Erythroblast (primary cell): ENCODE data around the gene GTF3C1.

Experiments used
- DNase-seq, 2 experiments: peaks; one replicate each; lab custom pipeline; 2025; lab: John Stamatoyannopoulos, UW
- GATA1 ChIP-seq: IDR thresholded peaks from 2 replicates; pipeline ENCODE4 v1.6.1; 2011; ENCODE audit warnings: low read depth, mild to moderate bottlenecking, control low read depth, low read length, moderate library complexity
- POLR2A ChIP-seq: IDR thresholded peaks from 2 replicates; pipeline ENCODE4 v1.6.1; 2011; ENCODE audit warnings: mild to moderate bottlenecking, low read length

Gene GTF3C1

DNA sequence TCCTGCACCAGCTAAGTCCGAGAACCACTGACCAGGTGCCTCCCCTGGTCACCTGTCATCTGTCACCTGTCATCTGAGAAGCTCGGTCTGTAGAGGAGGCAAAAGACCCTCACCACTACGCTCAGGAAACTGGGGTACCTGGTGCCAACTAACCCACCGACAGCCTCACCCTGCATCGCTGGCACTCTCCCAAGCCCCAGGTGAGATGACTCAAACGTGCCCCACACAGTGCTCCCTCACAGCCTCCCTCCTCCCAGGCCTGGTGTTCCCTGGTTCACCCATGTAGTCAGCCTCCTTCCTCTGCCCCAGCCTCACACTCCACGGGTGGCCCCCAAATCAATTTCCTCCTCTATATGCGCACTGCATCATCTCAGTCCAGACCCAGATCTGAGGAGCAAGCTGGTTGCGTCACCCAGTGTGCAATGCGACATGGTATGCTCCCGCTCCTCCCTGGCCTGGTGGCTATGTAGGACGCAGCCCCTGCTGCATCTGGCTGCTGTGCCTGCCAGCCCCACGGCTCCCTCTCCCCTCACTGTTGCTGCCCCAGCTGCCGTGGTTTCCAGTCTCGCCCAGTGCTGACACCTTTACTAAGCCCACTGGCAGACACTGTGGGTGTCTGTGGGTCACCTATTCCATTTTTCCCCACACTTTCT is 68.3 kb downstream of the GTF3C1 start:
- no peak for DNase-seq
- TF ChIP-seq GATA1 (no peak), POLR2A (no peak)

DNA sequence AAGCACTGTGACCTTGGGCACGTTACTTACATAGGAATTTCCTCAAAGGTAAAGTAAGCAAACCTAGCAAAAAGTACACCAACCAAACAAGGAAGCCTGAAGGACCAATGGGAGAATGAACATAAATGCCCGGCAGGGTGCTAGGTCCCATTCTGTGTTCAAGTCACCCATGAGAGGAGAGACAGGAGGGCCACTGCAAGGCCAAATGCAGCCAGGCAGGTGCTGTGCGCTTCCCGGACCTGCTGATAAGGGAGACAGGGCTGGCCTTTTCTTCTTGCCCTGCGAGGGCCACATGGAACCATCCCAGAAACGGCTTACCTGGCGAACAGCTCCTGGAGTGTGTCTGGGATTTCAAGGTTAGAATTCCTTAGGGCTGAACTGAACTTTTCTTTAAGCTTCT is 69.0 kb downstream of the GTF3C1 start:
- TF ChIP-seq GATA1: no peak
- TF ChIP-seq POLR2A: no peak
- no peak for DNase-seq

GRCh38 chr16:27476240-27476639 is 73.5 kb downstream of the GTF3C1 start:
- TF ChIP-seq GATA1 (no peak), POLR2A (no peak)
- no peak for DNase-seq

GRCh38 chr16:27475561-27475960 is 74.2 kb downstream of the GTF3C1 start:
- TF ChIP-seq POLR2A (no peak), GATA1 (no peak)
- no peak for DNase-seq

DNA sequence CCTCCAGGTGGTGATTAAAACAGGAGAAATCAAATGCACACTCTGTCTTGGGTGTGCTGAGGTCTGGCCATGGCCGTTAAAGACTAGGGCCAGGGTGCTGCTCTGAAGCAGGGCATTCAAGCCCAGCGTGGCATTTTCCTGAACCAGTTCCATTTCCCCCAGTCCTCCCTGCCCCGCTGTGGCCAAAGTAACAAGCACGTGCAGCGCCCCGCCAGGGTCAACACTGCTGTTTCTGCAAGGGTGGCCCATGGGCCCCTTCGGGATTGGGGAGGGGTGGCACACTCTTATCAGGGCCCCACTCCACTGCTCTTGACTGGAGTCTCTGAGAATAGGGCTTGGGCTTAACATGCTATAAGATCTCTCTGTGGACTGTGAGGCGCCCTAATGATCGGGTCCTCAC is 74.8 kb downstream of the GTF3C1 start:
- DNase-seq: no peak
- TF ChIP-seq POLR2A (no peak), GATA1 (no peak)

- no peak for DNase-seq
- TF ChIP-seq GATA1 (no peak), POLR2A (no peak)
Observed at GRCh38 chr16:27474041-27474440, 75.7 kb downstream of the GTF3C1 start.

DNA sequence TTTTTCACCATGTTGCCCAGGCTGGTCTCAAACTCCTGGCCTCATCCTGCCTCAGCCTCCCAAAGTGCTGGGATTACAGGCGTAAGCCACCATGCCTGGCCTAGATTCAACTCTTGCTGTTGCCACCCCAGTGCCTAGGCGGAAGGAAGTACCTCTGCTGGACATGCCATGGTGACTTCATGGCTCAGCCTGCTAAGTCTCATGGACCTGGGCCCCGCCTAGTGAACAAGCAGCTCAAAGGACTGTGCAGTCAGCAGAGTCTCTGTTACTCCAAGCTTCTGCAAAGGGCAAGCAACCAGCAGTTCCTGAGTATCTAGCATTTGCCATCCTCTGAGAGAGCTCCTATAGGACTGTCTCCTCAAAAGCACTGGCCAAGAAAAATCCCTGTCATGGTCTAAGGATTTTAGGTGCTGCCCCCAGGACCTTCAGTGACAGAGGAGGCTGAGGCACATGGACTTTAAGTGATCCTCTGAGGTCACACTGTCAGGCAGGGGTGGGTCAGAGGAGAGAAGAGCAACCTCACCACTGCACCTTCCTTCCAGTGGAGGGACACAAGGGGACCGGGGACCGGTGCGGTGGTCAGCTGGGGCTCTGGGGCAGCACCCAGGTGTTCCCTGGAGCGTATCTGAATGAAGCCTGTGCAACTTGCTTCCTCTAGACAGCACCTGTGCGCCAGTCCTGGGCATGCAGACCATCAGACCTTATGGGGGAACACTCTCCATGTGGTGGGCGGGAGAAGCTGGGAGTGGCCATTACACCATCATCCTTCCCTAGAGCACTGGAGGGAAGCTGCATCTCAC is 76.4 kb downstream of the GTF3C1 start:
- TF ChIP-seq POLR2A (no peak), GATA1 (no peak)
- no peak for DNase-seq

- no peak for DNase-seq
- no peak for TF ChIP-seq POLR2A
- no peak for TF ChIP-seq GATA1
Observed at GRCh38 chr16:27472091-27473020, 77.4 kb downstream of the GTF3C1 start.

DNA sequence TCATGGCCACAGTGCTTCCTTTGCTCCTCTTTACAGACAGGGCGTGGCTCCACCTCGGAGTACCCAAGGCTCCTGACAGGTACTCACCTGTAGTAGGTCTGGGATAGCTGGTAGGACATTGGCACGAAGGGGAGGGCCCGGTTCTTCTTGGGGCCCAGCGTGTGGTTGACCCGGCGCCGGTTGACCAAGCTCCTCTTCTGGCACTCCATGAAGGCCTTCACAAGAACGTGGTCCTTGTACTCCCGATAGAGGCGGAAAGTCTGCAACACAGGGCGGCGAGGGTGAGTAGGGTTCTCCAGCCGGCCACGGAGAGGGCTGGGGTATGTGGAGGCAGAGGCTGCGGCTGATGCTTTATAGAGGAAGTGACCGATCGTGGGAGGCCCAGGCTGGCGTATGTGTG is 78.1 kb downstream of the GTF3C1 start:
- DNase-seq: no peak

DNA sequence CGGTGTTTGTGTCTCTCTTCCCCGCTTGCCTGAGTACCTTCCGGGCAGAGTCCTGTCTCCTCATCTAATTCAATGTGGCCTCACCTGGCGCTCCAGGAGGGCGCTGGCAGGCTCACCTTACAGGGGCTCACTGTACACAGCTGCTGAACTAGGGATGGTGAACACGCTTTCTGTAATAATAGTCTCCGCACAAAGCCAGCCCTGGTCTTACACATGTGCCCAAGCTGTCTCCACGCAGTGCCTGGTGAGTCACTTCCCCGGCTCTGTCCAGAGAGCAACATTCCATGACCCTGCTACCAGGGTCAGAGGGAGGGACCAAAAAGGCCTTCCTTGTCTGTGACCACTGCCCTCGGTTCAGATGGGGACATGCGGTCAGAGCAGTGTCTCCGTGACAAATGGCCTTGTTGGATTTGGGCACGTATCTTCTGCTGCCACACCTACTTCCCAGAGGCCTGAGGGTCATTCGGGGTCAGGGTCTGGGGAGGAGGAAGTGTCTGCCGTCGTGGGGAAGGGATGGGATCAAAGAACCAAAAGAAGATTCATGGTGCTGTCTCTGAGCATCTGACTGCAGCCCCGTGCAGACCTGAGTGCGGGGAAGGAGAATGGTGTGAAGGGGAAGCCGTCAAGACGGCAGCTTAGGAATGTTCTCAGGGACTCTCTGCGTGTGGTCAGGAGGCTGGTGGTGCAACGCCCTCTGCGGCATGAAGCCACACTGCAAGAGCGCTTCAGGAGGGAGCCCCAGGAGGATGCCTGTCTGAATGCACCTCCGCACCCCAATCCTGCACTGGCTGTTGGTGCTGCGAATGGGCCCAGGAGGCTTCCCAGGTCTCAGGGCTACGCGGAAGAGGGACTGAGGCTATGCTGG is 78.9 kb downstream of the GTF3C1 start:
- no peak for TF ChIP-seq POLR2A
- no peak for TF ChIP-seq GATA1
- no peak for DNase-seq

More for the DNA sequence above, 78.1 kb downstream of the GTF3C1 start:
- no peak for TF ChIP-seq POLR2A
- TF ChIP-seq GATA1: no peak

- no peak for TF ChIP-seq POLR2A
- no peak for TF ChIP-seq GATA1
- DNase-seq: no peak
Observed at GRCh38 chr16:27468941-27469531, 80.7 kb downstream of the GTF3C1 start.

GRCh38 chr16:27465483-27465879 is 84.2 kb downstream of the GTF3C1 start:
- TF ChIP-seq POLR2A (no peak), GATA1 (no peak)
- no peak for DNase-seq
